T1000 (cell line): ENCODE results near the gene PROB1.
"Not testable (repeated sequence)": the region's sequence is repeated elsewhere in the genome, so short reads cannot be mapped to it uniquely, and the experiment has no call there.

Experiments used
- DNase-seq: peaks from one replicate; lab custom pipeline; 2025; ENCODE audit warnings: mixed read lengths; lab: John Stamatoyannopoulos, UW

The PROB1 gene

GRCh38 chr5:139394654-139395566 is at the start of gene PROB1:
Gene PROB1 (minus strand): TSS chr5:139395104. CDS start chr5:139395081, 23 bp downstream.
- DNase-seq: no peak

GRCh38 chr5:139443831-139444453 is 49.0 kb upstream of the PROB1 start:
- no peak for DNase-seq

GRCh38 chr5:139440416-139440815 is 45.5 kb upstream of the PROB1 start:
- DNase-seq: not testable (repeated sequence)

- DNase-seq: peak; percentile 82
Measured at GRCh38 chr5:139439013-139439903, 44.4 kb upstream of the PROB1 start, which contains the start of gene DNAJC18. Gene DNAJC18 (minus strand): TSS chr5:139439525. CDS start chr5:139439445, 80 bp downstream.

- no peak for DNase-seq
Measured at GRCh38 chr5:139438707-139439012, 43.8 kb upstream of the PROB1 start.

GRCh38 chr5:139435676-139436075 is 40.8 kb upstream of the PROB1 start:
- DNase-seq: no peak

- no peak for DNase-seq
Measured at GRCh38 chr5:139431706-139432105, 36.8 kb upstream of the PROB1 start.

- DNase-seq: no peak
Measured at GRCh38 chr5:139430015-139430414, 35.1 kb upstream of the PROB1 start.

- no peak for DNase-seq
Measured at GRCh38 chr5:139426203-139426885, 31.4 kb upstream of the PROB1 start.

GRCh38 chr5:139425497-139425896 is 30.6 kb upstream of the PROB1 start:
- no peak for DNase-seq

GRCh38 chr5:139422307-139422893 is 27.5 kb upstream of the PROB1 start:
- peak; percentile 20 for DNase-seq

GRCh38 chr5:139419226-139420192 is 24.6 kb upstream of the PROB1 start:
- DNase-seq: no peak

- no peak for DNase-seq
Measured at GRCh38 chr5:139418793-139419192, 23.9 kb upstream of the PROB1 start.

GRCh38 chr5:139417214-139417613 is 22.3 kb upstream of the PROB1 start:
- no peak for DNase-seq

- no peak for DNase-seq
Measured at GRCh38 chr5:139416651-139417050, 21.7 kb upstream of the PROB1 start.

- no peak for DNase-seq
Measured at GRCh38 chr5:139415869-139416268, 21.0 kb upstream of the PROB1 start.

GRCh38 chr5:139415221-139415861 is 20.4 kb upstream of the PROB1 start:
- no peak for DNase-seq

- DNase-seq: no peak
Measured at GRCh38 chr5:139414581-139415130, 19.8 kb upstream of the PROB1 start.

- no peak for DNase-seq
Measured at GRCh38 chr5:139413963-139414362, 19.1 kb upstream of the PROB1 start.
